ENCODE results near the gene MRFAP1L1. TPM values are rescaled to one million over a fixed set of nuclear protein-coding genes. Genes with fewer than 3 reads are reported as not detected.

Gene MRFAP1L1
- polyA plus RNA-seq, 3 donors, result 7.6 to 19.1 (median 13.8) TPM

- no peak overlapping the region for H3K4me3 Mint-ChIP-seq
- Histone ChIP-seq H4K20me1 (ENCODE audit: insufficient read depth, low read length) (peaks cover 10% of the 10 kb centered on the region), H3K4me3 (replicated peaks in 1 of 3; ENCODE audit: low read depth in 2 of 3, low read length in 3 of 3) (no peak overlapping the region), H3K27me3 (ENCODE audit: control insufficient read depth in 2 of 2, insufficient read depth in 2 of 2, low read length in 2 of 2) (no peaks in the 10 kb centered on the region), H3K9ac (ENCODE audit: insufficient read depth, low read length, poor library complexity, severe bottlenecking) (no peak overlapping the region), H3K9me3 (replicated peaks in 1 of 2; ENCODE audit: control insufficient read depth in 1 of 2, insufficient read depth in 1 of 2, low read length in 2 of 2) (peaks cover 0 to 5% of the 10 kb centered on the region in 2 donors), H3K4me2 (replicated peaks; ENCODE audit: extremely low read depth, low read length, poor library complexity, severe bottlenecking) (no peak overlapping the region), H3K27ac (ENCODE audit: low read depth in 1 of 2, low read length in 2 of 2) (no peak overlapping the region), H2AFZ (ENCODE audit: insufficient read depth, low read depth, low read length, poor library complexity, severe bottlenecking) (no peak overlapping the region), H3K36me3 (replicated peaks in 1 of 2; ENCODE audit: control insufficient read depth in 1 of 2, insufficient read depth in 2 of 2, low read length in 2 of 2) (peaks cover 0 to 6% of the 10 kb centered on the region in 2 donors), H3K4me1 (ENCODE audit: control insufficient read depth in 1 of 2, insufficient read depth in 2 of 2, low read length in 2 of 2) (peaks cover 19 to 26% of the 10 kb centered on the region in 2 donors), H3K79me2 (ENCODE audit: insufficient read depth, low read length) (peaks cover 22% of the 10 kb centered on the region)
- no peak overlapping the region for H3K27ac Mint-ChIP-seq
- H3K4me1 Mint-ChIP-seq, result peaks cover 30% of the 10 kb centered on the region
- H3K27me3 Mint-ChIP-seq (ENCODE audit: low read depth in 3 of 3), result peaks cover 0 to 5% (median 5%) of the 10 kb centered on the region in 3 donors
- DNase-seq, result no peak
- 96% methylated on average over 9 of the region's 10 CpGs for WGBS (ENCODE audit: insufficient coverage)
- TF ChIP-seq, protein P1, sequence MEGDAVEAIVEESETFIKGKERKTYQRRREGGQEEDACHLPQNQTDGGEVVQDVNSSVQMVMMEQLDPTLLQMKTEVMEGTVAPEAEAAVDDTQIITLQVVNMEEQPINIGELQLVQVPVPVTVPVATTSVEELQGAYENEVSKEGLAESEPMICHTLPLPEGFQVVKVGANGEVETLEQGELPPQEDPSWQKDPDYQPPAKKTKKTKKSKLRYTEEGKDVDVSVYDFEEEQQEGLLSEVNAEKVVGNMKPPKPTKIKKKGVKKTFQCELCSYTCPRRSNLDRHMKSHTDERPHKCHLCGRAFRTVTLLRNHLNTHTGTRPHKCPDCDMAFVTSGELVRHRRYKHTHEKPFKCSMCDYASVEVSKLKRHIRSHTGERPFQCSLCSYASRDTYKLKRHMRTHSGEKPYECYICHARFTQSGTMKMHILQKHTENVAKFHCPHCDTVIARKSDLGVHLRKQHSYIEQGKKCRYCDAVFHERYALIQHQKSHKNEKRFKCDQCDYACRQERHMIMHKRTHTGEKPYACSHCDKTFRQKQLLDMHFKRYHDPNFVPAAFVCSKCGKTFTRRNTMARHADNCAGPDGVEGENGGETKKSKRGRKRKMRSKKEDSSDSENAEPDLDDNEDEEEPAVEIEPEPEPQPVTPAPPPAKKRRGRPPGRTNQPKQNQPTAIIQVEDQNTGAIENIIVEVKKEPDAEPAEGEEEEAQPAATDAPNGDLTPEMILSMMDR (IDR thresholded peaks at IDR 0.05), result no peak
- intact Hi-C loops (cut with micrococcal nuclease), result no loop called here
- peaks cover 5 to 19% (median 9%) of the 10 kb centered on the region in 7 donors for H3K9me3 Mint-ChIP-seq
- peaks cover 18 to 29% of the 10 kb centered on the region in 2 donors for H3K36me3 Mint-ChIP-seq
These were observed 29.2 kb downstream of the MRFAP1L1 start for GRCh38 chr4:6680372-6681034.

DNA sequence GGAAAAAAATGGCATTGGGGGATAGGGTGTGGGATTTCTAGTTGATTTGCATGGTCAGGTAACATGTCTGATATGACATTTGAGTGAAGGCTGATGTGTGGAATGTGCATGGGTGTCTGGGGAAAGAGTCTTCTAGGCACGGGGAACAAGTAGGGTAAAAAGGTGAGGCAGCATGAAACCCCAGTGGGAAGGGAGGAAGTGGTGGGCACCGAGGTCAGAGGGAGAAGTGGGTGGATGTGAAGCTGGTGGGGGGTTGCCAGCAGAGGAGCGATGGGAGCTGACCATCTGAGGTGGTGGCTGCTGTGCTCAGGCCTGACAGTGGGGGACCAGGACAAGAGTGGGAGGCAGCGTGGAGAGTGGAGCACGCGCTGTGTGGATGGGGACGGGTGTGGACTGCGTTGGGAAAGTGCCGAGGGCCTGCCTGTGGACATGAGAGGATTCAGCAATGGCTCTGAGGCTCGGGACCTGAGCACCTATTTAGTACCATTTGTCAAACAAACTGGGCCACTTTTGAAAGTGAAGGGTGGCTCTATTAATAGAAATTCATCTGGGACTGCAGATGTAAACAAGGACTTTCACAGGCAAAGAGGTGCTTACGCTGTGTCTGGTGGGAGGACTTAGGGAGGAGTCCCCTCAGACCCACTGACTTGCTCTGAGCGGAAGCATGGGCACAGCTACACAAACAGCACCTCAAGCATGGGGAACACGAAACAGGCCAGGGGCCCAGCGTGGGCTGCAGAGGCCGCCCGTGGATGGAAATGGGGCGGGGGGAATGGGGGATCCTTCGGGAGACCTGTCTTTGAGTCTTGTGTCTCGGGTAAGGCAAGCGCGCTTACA lies 32.7 kb downstream of the MRFAP1L1 start:
- Mint-ChIP-seq H3K36me3 (peaks cover 21 to 34% of the 10 kb centered on the region in 2 donors), H3K4me1 (peaks cover 42% of the 10 kb centered on the region), H3K9me3 (peaks cover 5 to 25% (median 9%) of the 10 kb centered on the region in 7 donors), H3K27ac (peak overlapping the region in 5 of 7 donors; percentile 5 to 48 (median 21)), H3K4me3 (peak overlapping the region in 1 of 2 donors; percentile 1), H3K27me3 (ENCODE audit: low read depth in 3 of 3) (peaks cover 0 to 5% (median 0%) of the 10 kb centered on the region in 3 donors)
- 69% methylated on average over 12 of the region's 21 CpGs for WGBS (ENCODE audit: insufficient coverage)
- Histone ChIP-seq H3K4me3 (replicated peaks in 1 of 3; ENCODE audit: low read depth in 2 of 3, low read length in 3 of 3) (no peak overlapping the region), H3K79me2 (ENCODE audit: insufficient read depth, low read length) (peaks cover 32% of the 10 kb centered on the region), H3K27ac (ENCODE audit: low read depth in 1 of 2, low read length in 2 of 2) (no peak overlapping the region), H2AFZ (ENCODE audit: insufficient read depth, low read depth, low read length, poor library complexity, severe bottlenecking) (no peak overlapping the region), H3K4me1 (ENCODE audit: control insufficient read depth in 1 of 2, insufficient read depth in 2 of 2, low read length in 2 of 2) (peaks cover 34 to 37% of the 10 kb centered on the region in 2 donors), H3K36me3 (replicated peaks in 1 of 2; ENCODE audit: control insufficient read depth in 1 of 2, insufficient read depth in 2 of 2, low read length in 2 of 2) (peaks cover 0 to 8% of the 10 kb centered on the region in 2 donors), H3K9ac (ENCODE audit: insufficient read depth, low read length, poor library complexity, severe bottlenecking) (no peak overlapping the region), H3K9me3 (replicated peaks in 1 of 2; ENCODE audit: control insufficient read depth in 1 of 2, insufficient read depth in 1 of 2, low read length in 2 of 2) (peaks cover 0 to 5% of the 10 kb centered on the region in 2 donors), H3K27me3 (ENCODE audit: control insufficient read depth in 2 of 2, insufficient read depth in 2 of 2, low read length in 2 of 2) (no peaks in the 10 kb centered on the region), H3K4me2 (replicated peaks; ENCODE audit: extremely low read depth, low read length, poor library complexity, severe bottlenecking) (peak overlapping the region; percentile 1), H4K20me1 (ENCODE audit: insufficient read depth, low read length) (peaks cover 10% of the 10 kb centered on the region)
- intact Hi-C loops (cut with micrococcal nuclease), result loop anchor here in 1 of 2 donors (5.0 kb wide), 1 partner anchor 35 kb away; the partner anchor contains the start of gene MRFAP1
- DNase-seq, result no peak
- TF ChIP-seq, protein P1 (IDR thresholded peaks at IDR 0.05), result no peak
